ENCODE data around the gene KCNK6.

KCNK6 gene

GRCh38 chr19:38371081-38371480 lies 51.4 kb downstream of the KCNK6 start:
- no peak overlapping the region for H3K4me3 ChIP-seq
- H3K27me3 ChIP-seq (ENCODE audit: low read depth), result no peaks in the 10 kb centered on the region
- peaks cover 1% of the 10 kb centered on the region for H3K4me1 ChIP-seq
- peaks cover 1% of the 10 kb centered on the region for H3K36me3 ChIP-seq (replicated peaks)
- H3K9me3 ChIP-seq, result no peaks in the 10 kb centered on the region
- in situ Hi-C loops (cut with MboI; ENCODE audit: low sequenced_read_pairs), result no loop called here
- DNase-seq (ENCODE audit: low spot score in 2 of 2), result no peak

DNA sequence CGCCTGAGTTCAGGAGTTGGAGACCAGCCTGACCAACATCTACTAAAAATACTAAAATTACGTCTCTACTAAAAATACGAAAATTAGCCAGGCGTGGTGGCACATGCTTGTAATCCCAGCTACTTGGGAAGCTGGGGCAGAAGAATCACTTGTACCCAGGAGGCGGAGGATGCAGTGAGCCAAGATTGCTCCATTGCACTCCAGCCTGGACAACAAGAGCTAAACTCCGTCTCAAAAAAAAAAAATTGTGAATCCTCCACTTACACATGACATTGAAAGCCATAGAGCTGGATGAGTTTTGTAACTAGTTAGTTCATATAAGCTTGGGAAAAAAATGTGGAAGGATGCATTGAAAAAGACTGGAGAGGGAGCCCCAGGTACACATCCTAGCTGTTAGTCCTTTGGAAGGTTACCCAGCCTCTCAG lies 54.3 kb downstream of the KCNK6 start:
- DNase-seq (ENCODE audit: low spot score in 2 of 2), result no peak
- peak overlapping the region; percentile 96 for H3K4me3 ChIP-seq
- in situ Hi-C loops (cut with MboI; ENCODE audit: low sequenced_read_pairs), result no loop called here

DNA sequence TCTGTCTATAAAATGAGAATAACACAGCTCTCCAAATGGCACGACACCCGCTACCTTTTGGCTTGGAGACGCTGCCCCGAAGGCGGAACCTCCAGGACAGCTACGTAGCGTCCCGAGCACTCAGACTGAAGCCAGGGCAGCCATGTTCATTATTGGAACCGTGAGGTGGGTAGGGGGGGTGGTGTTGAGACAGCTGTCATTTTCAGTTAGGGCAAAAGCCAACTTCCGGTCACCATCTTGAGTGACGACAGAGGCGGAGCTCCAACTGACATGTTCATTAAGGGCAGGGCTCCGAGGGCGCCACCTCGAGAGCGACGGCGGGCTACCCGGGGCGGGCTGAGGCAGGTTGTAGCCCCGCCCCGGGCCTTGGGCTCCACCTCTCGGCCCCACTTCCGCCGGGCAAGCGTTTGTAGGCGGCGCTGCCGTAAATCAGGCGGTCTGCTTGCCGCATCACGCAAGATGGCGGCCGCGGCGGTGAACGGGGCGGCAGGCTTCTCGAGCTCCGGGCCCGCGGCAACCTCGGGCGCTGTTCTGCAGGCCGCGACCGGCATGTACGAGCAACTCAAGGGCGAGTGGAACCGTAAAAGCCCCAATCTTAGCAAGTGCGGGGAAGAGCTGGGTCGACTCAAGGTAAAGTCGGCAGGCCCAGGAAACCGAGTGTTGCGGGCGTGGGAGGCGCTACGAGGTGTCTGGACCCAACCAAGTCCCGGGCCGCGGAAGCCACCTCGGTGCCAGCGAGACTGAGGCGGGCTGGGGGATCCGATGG lies 54.9 kb downstream of the KCNK6 start, which contains the start of gene PSMD8:
Gene PSMD8, plus strand, starts transcription at position 240 of the 766 bp plus-strand sequence. Its CDS starts 31 bp downstream, at position 271.
- Histone ChIP-seq H3K36me3 (replicated peaks) (peaks cover 29% of the 10 kb centered on the region), H3K4me3 (peak within 1 kb of the TSS; percentile 96), H3K9me3 (no peaks in the 10 kb centered on the region), H3K4me1 (peaks cover 3% of the 10 kb centered on the region), H3K27me3 (ENCODE audit: low read depth) (no peaks in the 10 kb centered on the region)
- peak; percentile 98 to 99 for DNase-seq (ENCODE audit: low spot score in 2 of 2)
- in situ Hi-C loops (cut with MboI; ENCODE audit: low sequenced_read_pairs), result no loop called here

More for the DNA sequence above, 54.3 kb downstream of the KCNK6 start:
- H3K27me3 ChIP-seq (ENCODE audit: low read depth), result no peaks in the 10 kb centered on the region
- H3K4me1 ChIP-seq, result peaks cover 3% of the 10 kb centered on the region
- H3K36me3 ChIP-seq (replicated peaks), result peaks cover 23% of the 10 kb centered on the region
- H3K9me3 ChIP-seq, result no peaks in the 10 kb centered on the region

- no peaks in the 10 kb centered on the region for H3K9me3 ChIP-seq
- H3K4me3 ChIP-seq, result peak overlapping the region; percentile 96
- in situ Hi-C loops (cut with MboI; ENCODE audit: low sequenced_read_pairs), result no loop called here
- peaks cover 3% of the 10 kb centered on the region for H3K4me1 ChIP-seq
- DNase-seq (ENCODE audit: low spot score in 2 of 2), result no peak
- H3K27me3 ChIP-seq (ENCODE audit: low read depth), result no peaks in the 10 kb centered on the region
- H3K36me3 ChIP-seq (replicated peaks), result peaks cover 35% of the 10 kb centered on the region
Observed at GRCh38 chr19:38375098-38375493, 55.5 kb downstream of the KCNK6 start.

DNA sequence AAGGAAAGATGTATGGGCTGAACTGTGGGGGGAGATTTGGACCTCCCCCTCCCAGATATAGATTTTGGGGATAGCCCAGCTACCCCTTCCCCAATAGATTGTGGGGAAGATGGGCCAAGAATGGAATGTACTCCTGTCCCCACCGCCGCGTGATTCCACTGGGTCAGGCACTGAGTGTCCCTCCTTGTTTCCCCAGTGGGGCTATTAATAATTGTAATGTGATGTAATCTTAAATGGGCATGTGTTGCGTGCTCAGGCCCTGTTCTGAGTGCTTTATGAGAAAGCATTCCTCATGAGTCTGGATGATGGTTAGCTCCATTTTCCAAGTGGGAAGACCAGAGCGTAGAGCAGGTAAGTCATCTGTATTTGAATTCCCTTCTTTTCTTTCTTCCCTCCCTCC lies 56.1 kb downstream of the KCNK6 start:
- DNase-seq (ENCODE audit: low spot score in 2 of 2), result no peak
- Histone ChIP-seq H3K36me3 (replicated peaks) (peaks cover 39% of the 10 kb centered on the region), H3K4me3 (peak overlapping the region; percentile 96), H3K27me3 (ENCODE audit: low read depth) (no peaks in the 10 kb centered on the region), H3K9me3 (no peaks in the 10 kb centered on the region), H3K4me1 (peaks cover 3% of the 10 kb centered on the region)
- in situ Hi-C loops (cut with MboI; ENCODE audit: low sequenced_read_pairs), result no loop called here

GRCh38 chr19:38376576-38376975 lies 56.9 kb downstream of the KCNK6 start:
- no peak for DNase-seq (ENCODE audit: low spot score in 2 of 2)
- H3K27me3 ChIP-seq (ENCODE audit: low read depth), result no peaks in the 10 kb centered on the region
- in situ Hi-C loops (cut with MboI; ENCODE audit: low sequenced_read_pairs), result no loop called here
- peak overlapping the region; percentile 96; the same call in 1 of the 2 replicates for H3K4me3 ChIP-seq
- H3K4me1 ChIP-seq, result peaks cover 3% of the 10 kb centered on the region
- H3K9me3 ChIP-seq, result no peaks in the 10 kb centered on the region
- H3K36me3 ChIP-seq (replicated peaks), result peaks cover 47% of the 10 kb centered on the region

GRCh38 chr19:38377052-38377451 lies 57.4 kb downstream of the KCNK6 start:
- H3K36me3 ChIP-seq (replicated peaks), result peaks cover 52% of the 10 kb centered on the region

DNA sequence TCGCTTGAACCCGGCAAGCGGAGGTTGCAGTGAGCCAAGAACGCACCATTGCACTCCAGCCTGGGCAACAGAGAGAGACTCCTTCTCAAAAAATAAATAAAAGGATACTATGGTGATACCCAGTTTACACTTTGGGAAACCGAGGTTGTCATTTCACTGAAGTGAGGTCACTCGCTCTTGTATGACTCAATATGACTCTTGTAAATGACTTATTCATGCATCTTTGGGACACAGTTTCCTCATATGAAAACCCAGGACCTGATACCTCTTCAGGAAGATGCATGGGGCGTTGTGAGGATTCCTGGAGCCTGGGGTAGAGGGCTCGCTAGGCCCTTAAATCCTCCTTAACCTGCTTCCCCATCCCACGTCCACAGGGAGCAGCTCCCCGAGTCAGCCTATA lies 59.2 kb downstream of the KCNK6 start:
- H3K36me3 ChIP-seq (replicated peaks), result peaks cover 68% of the 10 kb centered on the region
- H3K27me3 ChIP-seq (ENCODE audit: low read depth), result no peaks in the 10 kb centered on the region
- no peak for DNase-seq (ENCODE audit: low spot score in 2 of 2)
- peaks cover 3% of the 10 kb centered on the region for H3K4me1 ChIP-seq
- no peaks in the 10 kb centered on the region for H3K9me3 ChIP-seq
- no peak overlapping the region for H3K4me3 ChIP-seq
- in situ Hi-C loops (cut with MboI; ENCODE audit: low sequenced_read_pairs), result no loop called here

More at GRCh38 chr19:38377052-38377451, 57.4 kb downstream of the KCNK6 start:
- Histone ChIP-seq H3K9me3 (no peaks in the 10 kb centered on the region), H3K4me1 (peaks cover 3% of the 10 kb centered on the region), H3K27me3 (ENCODE audit: low read depth) (no peaks in the 10 kb centered on the region), H3K4me3 (no peak overlapping the region)
- in situ Hi-C loops (cut with MboI; ENCODE audit: low sequenced_read_pairs), result no loop called here
- DNase-seq (ENCODE audit: low spot score in 2 of 2), result no peak

DNA sequence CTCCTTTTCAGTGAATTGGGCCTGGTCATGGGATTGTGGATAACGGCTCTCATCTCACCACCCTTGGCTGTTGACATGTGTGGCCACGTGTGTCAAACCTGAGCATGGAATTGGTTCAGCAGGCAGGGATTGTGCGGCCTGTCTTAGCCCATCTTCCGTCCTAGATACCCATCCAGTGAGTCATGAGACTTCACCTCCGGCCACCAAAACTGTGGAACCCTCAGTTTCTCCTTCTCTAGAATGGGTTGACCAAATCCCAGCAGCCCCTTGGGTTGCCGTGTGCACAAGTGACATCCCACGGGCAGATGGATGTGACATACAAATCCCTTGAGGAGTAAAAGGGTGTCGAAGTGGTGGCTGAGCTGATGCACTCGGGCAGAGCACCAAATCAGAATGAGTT lies 61.5 kb downstream of the KCNK6 start:
- no peaks in the 10 kb centered on the region for H3K27me3 ChIP-seq (ENCODE audit: low read depth)
- no peak overlapping the region for H3K4me3 ChIP-seq
- DNase-seq (ENCODE audit: low spot score in 2 of 2), result no peak
- H3K9me3 ChIP-seq, result no peaks in the 10 kb centered on the region
- peaks cover 2% of the 10 kb centered on the region; the same call in 1 of the 2 replicates for H3K4me1 ChIP-seq
- H3K36me3 ChIP-seq (replicated peaks), result peaks cover 66% of the 10 kb centered on the region
- in situ Hi-C loops (cut with MboI; ENCODE audit: low sequenced_read_pairs), result no loop called here

Data from HAP-1 (cell line).